ENCODE results near the gene SCTR. TPM values are rescaled to one million over a fixed set of nuclear protein-coding genes. Genes with fewer than 3 reads are reported as not detected.

SCTR gene
- total RNA-seq, 1 donor from 2014 or later, result 33.1 TPM

DNA sequence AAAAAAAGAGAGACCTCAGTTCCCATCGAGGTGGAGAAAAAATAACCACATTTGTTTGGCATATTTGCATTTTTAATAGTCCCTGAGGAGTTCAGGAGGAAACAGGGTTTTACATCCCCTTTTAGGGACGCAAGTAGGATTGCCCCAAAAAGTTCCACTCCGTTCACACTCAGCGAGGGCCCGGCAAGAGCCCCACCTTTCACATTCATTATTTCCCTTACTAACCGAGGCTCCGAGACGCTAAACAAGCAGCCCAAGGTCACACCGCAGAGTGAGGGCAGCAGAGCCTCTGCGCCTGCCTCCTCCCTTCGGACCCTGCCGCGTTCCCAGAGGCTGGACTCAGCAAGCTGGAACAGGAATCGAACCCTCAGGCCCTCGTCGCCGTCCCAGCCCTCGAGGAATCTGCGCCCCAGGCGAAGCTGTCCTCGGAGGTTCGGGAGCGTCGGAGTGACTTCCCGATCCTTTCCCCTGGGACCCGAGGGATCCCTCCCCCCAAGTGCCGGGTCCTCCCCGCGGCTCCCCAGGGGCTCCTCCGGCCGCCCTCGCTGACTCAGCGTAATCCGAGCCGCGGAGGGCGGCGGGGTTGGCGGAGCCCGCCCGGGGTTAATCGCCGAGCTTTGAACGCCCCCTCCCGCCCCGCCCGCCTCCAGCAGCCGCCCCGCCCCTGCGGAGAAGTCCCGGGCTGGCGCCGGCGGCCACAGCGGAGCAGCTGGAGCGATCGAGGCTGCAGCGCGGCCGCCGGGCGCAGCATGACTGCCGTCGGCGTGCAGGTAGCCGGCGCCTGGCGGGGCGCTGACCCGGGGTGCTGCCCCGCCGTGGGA lies 92.9 kb downstream of the SCTR start, which contains the start of gene TMEM37:
TSS of gene TMEM37 (plus strand) at position 700 of the 821 bp plus-strand sequence. CDS start at position 750, 50 bp downstream.
- DNase-seq (ENCODE audit: low spot score, unreplicated experiment), result peak; percentile 72
- Mint-ChIP-seq H3K27ac (peak within 1 kb of the TSS; percentile 88), H3K27me3 (peaks cover 3% of the 10 kb centered on the region), H3K36me3 (ENCODE audit: insufficient read depth) (peaks cover 3% of the 10 kb centered on the region), H3K9me3 (ENCODE audit: low read depth) (no peaks in the 10 kb centered on the region), H3K4me1 (ENCODE audit: low read depth) (peaks cover 60% of the 10 kb centered on the region), H3K4me3 (ENCODE audit: low read depth) (peak within 1 kb of the TSS; percentile 83)
- TF ChIP-seq, protein P1, sequence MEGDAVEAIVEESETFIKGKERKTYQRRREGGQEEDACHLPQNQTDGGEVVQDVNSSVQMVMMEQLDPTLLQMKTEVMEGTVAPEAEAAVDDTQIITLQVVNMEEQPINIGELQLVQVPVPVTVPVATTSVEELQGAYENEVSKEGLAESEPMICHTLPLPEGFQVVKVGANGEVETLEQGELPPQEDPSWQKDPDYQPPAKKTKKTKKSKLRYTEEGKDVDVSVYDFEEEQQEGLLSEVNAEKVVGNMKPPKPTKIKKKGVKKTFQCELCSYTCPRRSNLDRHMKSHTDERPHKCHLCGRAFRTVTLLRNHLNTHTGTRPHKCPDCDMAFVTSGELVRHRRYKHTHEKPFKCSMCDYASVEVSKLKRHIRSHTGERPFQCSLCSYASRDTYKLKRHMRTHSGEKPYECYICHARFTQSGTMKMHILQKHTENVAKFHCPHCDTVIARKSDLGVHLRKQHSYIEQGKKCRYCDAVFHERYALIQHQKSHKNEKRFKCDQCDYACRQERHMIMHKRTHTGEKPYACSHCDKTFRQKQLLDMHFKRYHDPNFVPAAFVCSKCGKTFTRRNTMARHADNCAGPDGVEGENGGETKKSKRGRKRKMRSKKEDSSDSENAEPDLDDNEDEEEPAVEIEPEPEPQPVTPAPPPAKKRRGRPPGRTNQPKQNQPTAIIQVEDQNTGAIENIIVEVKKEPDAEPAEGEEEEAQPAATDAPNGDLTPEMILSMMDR (IDR thresholded peaks at IDR 0.05; ENCODE audit: unreplicated experiment), result no peak

DNA sequence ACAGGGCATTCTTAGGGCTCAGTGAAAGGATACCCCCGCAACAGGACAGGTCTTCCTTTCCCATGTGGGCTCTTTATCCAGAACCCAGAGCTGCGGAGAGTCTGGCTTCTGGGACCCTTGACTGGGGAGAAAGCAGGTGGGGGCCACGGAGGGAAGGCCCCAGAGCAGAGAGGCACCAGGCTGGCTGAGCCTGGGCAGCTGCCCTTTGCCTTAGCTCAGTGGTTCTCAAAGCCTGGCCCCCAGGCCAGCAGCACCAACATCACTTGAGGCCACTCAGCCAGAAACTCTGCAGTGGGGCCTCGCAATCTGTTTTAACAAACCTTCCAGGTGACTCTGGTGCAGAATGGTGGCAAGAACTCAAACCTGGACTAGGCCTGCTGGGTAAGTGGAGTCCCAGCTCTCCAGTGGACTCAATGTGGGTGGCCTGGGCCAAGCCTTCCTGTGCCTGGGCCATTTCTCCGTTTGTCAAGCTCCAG lies 94.2 kb downstream of the SCTR start:
- Mint-ChIP-seq H3K27me3 (peaks cover 3% of the 10 kb centered on the region), H3K4me1 (ENCODE audit: low read depth) (peaks cover 63% of the 10 kb centered on the region), H3K27ac (peak overlapping the region; percentile 57), H3K36me3 (ENCODE audit: insufficient read depth) (no peaks in the 10 kb centered on the region), H3K9me3 (ENCODE audit: low read depth) (no peaks in the 10 kb centered on the region), H3K4me3 (ENCODE audit: low read depth) (peak overlapping the region; percentile 69)
- TF ChIP-seq, protein P1 (IDR thresholded peaks at IDR 0.05; ENCODE audit: unreplicated experiment), result no peak
- no peak for DNase-seq (ENCODE audit: low spot score, unreplicated experiment)

DNA sequence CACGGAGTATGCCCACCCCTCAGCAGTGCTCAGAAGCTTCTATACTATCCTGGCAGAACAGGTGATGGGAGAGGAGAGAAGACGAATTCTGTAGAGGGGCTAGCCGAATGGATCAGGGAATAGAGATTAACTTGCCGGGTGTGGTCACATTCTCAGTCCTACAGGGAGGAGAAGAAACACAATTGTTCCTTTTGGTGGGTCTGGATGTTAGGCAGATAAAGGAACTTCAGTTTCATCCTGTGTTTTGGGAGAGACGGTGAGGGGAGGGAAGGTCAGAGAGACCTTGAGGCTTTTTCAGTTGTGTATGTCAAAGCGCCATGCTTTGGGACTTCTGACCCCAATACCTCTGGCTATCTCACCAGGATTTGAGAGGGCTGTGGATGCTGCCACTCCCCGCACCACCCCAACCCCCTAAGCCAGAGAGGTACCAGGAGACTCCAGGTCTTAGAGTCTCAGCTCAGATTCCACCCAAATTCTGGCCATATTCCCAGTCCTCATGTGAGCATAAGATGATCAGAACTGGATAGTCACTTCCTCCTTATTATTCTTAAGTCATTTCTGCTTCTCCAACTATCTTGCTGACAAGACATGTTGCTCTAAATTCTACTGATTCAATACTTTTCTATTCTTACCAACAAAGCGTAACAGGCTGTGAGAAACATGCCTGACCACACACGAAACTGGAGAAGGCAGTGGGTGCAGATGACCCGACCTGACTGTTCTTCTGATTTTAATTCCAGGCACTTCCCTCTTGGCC lies 94.9 kb downstream of the SCTR start:
- Mint-ChIP-seq H3K36me3 (ENCODE audit: insufficient read depth) (no peaks in the 10 kb centered on the region), H3K9me3 (ENCODE audit: low read depth) (no peaks in the 10 kb centered on the region), H3K27me3 (peaks cover 3% of the 10 kb centered on the region), H3K27ac (peak overlapping the region; percentile 38), H3K4me3 (ENCODE audit: low read depth) (no peak overlapping the region), H3K4me1 (ENCODE audit: low read depth) (peaks cover 62% of the 10 kb centered on the region)
- TF ChIP-seq, protein P1 (IDR thresholded peaks at IDR 0.05; ENCODE audit: unreplicated experiment), result no peak
- no peak for DNase-seq (ENCODE audit: low spot score, unreplicated experiment)

DNA sequence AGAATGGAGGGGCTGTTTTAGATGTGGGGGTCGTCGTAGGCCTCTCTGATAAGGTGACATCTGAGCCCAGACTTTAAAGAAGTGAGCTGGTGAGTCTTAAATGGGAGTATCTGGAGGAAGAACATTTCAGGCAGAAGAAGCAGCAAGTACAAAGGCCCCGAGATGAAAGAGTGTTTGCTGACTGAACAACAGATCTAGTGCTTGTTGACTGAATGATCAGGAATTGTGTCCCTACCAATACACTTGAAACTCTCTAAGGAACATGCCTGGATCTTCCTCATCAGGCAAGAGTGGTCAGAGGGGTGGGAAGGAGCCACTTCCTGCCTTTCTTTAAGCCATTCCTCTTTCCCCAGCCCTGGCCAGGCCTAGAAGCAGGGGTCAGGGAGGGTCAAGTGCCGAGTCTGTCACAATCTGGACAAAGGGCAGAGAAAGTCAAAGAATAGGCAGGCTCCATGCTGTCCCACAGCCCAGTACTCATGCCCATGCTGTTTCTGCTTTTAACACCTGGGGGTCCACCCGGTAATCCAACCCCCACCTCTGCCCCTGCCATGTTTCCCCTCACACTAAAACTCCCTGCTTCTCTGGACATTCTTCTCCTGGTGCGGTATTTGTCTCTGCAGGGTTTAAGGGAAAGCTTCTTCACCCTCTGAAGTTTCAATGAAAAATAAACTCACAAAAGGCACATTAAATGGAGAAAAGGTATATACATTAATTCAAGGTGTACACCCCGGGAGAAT lies 95.6 kb downstream of the SCTR start:
- no peaks in the 10 kb centered on the region for H3K36me3 Mint-ChIP-seq (ENCODE audit: insufficient read depth)
- H3K27ac Mint-ChIP-seq, result no peak overlapping the region
- no peaks in the 10 kb centered on the region for H3K9me3 Mint-ChIP-seq (ENCODE audit: low read depth)
- no peak overlapping the region for H3K4me3 Mint-ChIP-seq (ENCODE audit: low read depth)
- no peak for DNase-seq (ENCODE audit: low spot score, unreplicated experiment)
- peaks cover 3% of the 10 kb centered on the region for H3K27me3 Mint-ChIP-seq
- H3K4me1 Mint-ChIP-seq (ENCODE audit: low read depth), result peaks cover 59% of the 10 kb centered on the region
- TF ChIP-seq, protein P1 (IDR thresholded peaks at IDR 0.05; ENCODE audit: unreplicated experiment), result no peak

DNA sequence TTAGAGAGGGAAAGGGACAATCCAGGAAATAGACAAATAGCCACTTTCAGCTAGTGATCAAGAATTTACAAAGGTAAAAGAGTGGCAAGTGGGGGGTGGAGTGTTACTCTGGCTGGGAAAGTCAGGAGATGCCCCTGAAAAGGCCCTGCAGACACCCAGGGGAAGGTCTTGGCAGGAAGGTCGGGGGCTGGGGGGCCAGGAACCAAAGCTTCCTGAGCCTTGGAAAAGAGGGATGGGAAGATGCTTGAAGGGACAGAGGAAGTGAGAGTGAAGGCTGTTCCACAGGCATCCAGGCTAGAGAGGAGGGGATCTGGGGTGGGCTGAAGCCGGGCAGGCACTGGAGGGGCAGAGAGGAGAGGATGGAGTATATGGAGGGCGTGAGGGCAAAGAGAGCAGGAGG lies 96.5 kb downstream of the SCTR start:
- Mint-ChIP-seq H3K36me3 (ENCODE audit: insufficient read depth) (no peaks in the 10 kb centered on the region), H3K27me3 (peaks cover 3% of the 10 kb centered on the region), H3K9me3 (ENCODE audit: low read depth) (no peaks in the 10 kb centered on the region), H3K4me1 (ENCODE audit: low read depth) (peaks cover 59% of the 10 kb centered on the region), H3K4me3 (ENCODE audit: low read depth) (no peak overlapping the region), H3K27ac (peak overlapping the region; percentile 48)
- TF ChIP-seq, protein P1 (IDR thresholded peaks at IDR 0.05; ENCODE audit: unreplicated experiment), result no peak
- no peak for DNase-seq (ENCODE audit: low spot score, unreplicated experiment)

All from progenitor cell of endocrine pancreas (in vitro differentiated cells).